K562 (cell line): ENCODE data around the gene MALAT1.
A peak's percentile ranks its signal among the peaks of the same experiment; 100 is the strongest.

Experiments
- BRD9 ChIP-seq: fragments of 450-650 bp; IDR thresholded peaks from 2 replicates; pipeline ENCODE4 v1.6.1; 2018; ENCODE audit warnings: low read depth; ENCODE audit not compliant: partially characterized antibody
- CEBPB ChIP-seq: fragments of 450-650 bp; IDR thresholded peaks from 2 replicates; pipeline ENCODE4 v1.6.1; 2016; ENCODE audit warnings: missing genetic modification characterization, missing compliant biosample characterization
- CTCF ChIP-seq, 3 experiments: IDR thresholded peaks in 2 of 3; conservative IDR thresholded peaks in 1 of 3; 2 replicates each; pipeline ENCODE4 v1.5.1; 2011 to 2012; ENCODE audit warnings: low read length in 3 of 3, mild to moderate bottlenecking in 3 of 3, control low read depth in 2 of 3, improper control_type of control experiment in 1 of 3, inconsistent platforms in 1 of 3, low read depth in 1 of 3, mixed read lengths in 1 of 3, moderate library complexity in 1 of 3; ENCODE audit not compliant: insufficient read depth in 2 of 3
- ETV5 ChIP-seq: sonication (generic); formaldehyde crosslinking; IDR thresholded peaks from 2 replicates; pipeline ENCODE4 v1.4.0; 2020; ENCODE audit warnings: low read depth, mild to moderate bottlenecking, missing genetic modification reagents
- IRF1 ChIP-seq: sonication (generic); formaldehyde crosslinking; IDR thresholded peaks from 2 replicates; pipeline ENCODE4 v1.8.0; 2022; ENCODE audit warnings: missing genetic modification reagents, mild to moderate bottlenecking, borderline replicate concordance
- NBN ChIP-seq: fragments of 450-650 bp; IDR thresholded peaks from 2 replicates; pipeline ENCODE4 v1.6.1; 2016; ENCODE audit warnings: low read depth, mild to moderate bottlenecking
- NR3C1 ChIP-seq: sonication (generic); formaldehyde crosslinking; IDR thresholded peaks from 2 replicates; pipeline ENCODE4 v1.8.1; 2022; ENCODE audit warnings: missing genetic modification reagents
- PHF20 ChIP-seq: fragments of 450-650 bp; IDR thresholded peaks from 2 replicates; pipeline ENCODE4 v1.6.1; 2018; ENCODE audit not compliant: partially characterized antibody
- POLR2AphosphoS5 ChIP-seq: IDR thresholded peaks from 2 replicates; pipeline ENCODE4 v1.6.1; 2011; ENCODE audit warnings: mild to moderate bottlenecking, low read depth, low read length, moderate library complexity; ENCODE audit not compliant: control insufficient read depth, insufficient read depth
- SP1 ChIP-seq: sonication (generic); formaldehyde crosslinking; IDR thresholded peaks from 2 replicates; pipeline ENCODE4 v1.8.1; 2022; ENCODE audit warnings: mild to moderate bottlenecking, missing genetic modification reagents
- ZBTB9 ChIP-seq: fragments of 450-650 bp; formaldehyde crosslinking; IDR thresholded peaks from 2 replicates; pipeline ENCODE4 v1.4.0; 2020; ENCODE audit warnings: mild to moderate bottlenecking, moderate library complexity
- ZFX ChIP-seq: sonication (generic); formaldehyde crosslinking; IDR thresholded peaks from 2 replicates; pipeline ENCODE4 v1.8.0; 2022; ENCODE audit warnings: mild to moderate bottlenecking, missing genetic modification reagents, moderate library complexity
- ZNF57 ChIP-seq: fragments of 450-650 bp; formaldehyde crosslinking; IDR thresholded peaks from 2 replicates; pipeline ENCODE4 v1.4.0; 2020; ENCODE audit warnings: mild to moderate bottlenecking, moderate library complexity
- TF ChIP-seq, protein P1 (sequence below): fragments of 450-650 bp; IDR thresholded peaks from 2 replicates; pipeline ENCODE4 v1.6.1; 2016; ENCODE audit warnings: missing biosample characterization, missing genetic modification characterization

DNA sequence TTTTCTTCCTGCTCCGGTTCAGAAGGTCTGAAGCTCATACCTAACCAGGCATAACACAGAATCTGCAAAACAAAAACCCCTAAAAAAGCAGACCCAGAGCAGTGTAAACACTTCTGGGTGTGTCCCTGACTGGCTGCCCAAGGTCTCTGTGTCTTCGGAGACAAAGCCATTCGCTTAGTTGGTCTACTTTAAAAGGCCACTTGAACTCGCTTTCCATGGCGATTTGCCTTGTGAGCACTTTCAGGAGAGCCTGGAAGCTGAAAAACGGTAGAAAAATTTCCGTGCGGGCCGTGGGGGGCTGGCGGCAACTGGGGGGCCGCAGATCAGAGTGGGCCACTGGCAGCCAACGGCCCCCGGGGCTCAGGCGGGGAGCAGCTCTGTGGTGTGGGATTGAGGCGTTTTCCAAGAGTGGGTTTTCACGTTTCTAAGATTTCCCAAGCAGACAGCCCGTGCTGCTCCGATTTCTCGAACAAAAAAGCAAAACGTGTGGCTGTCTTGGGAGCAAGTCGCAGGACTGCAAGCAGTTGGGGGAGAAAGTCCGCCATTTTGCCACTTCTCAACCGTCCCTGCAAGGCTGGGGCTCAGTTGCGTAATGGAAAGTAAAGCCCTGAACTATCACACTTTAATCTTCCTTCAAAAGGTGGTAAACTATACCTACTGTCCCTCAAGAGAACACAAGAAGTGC lies 661 bp upstream of the MALAT1 start:
- TF ChIP-seq IRF1 (CRISPR knock-in tag) (no peak), CTCF (IDR thresholded peaks at IDR 0.05 in 2 of 3, conservative IDR thresholded peaks at IDR 0.05 in 1 of 3; ENCODE audit: insufficient read depth in 2 of 3, low read depth in 1 of 3, low read length in 3 of 3) (no peak; a peak in 1 of 6 replicates), NBN (no peak), SP1 (CRISPR knock-in tag) (no peak), BRD9 (peak; percentile 85), CEBPB (tag) (peak; percentile 98), ZBTB9 (CRISPR knock-in tag) (no peak), PHF20 (no peak), ETV5 (no peak), ZNF57 (CRISPR knock-in tag) (no peak), NR3C1 (CRISPR knock-in tag) (no peak), ZFX (CRISPR knock-in tag) (peak; percentile 39), POLR2AphosphoS5 (no peak)
- TF ChIP-seq, protein P1, sequence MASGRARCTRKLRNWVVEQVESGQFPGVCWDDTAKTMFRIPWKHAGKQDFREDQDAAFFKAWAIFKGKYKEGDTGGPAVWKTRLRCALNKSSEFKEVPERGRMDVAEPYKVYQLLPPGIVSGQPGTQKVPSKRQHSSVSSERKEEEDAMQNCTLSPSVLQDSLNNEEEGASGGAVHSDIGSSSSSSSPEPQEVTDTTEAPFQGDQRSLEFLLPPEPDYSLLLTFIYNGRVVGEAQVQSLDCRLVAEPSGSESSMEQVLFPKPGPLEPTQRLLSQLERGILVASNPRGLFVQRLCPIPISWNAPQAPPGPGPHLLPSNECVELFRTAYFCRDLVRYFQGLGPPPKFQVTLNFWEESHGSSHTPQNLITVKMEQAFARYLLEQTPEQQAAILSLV (tag) = peak; percentile 83
